DND-41 (cell line): ENCODE data around the gene PCARE.

Source experiments
- ATAC-seq: fragments of 200-7000 bp; cut with Tn5 transposase; 3 replicates; pipeline ENCODE4 v1.9.1; 2021; ENCODE audit warnings: low read depth; ENCODE audit not compliant: insufficient read depth
- DNase-seq: peaks from one replicate; pipeline ENCODE4 v3.0.0-alpha.2; 2020
- H2AFZ ChIP-seq: 2 replicates; pipeline ENCODE4 v1.6.0; 2012; ENCODE audit warnings: low read depth, low read length
- H3K27ac ChIP-seq: 2 replicates; pipeline ENCODE4 v1.5.1; 2012; ENCODE audit warnings: low read length, inconsistent platforms
- H3K27me3 ChIP-seq: fragments of 200-600 bp; sonication (generic); 2 replicates; pipeline ENCODE4 v1.6.0; 2012; ENCODE audit warnings: low read length, mild to moderate bottlenecking, inconsistent platforms; ENCODE audit not compliant: insufficient read depth, poor library complexity
- H3K36me3 ChIP-seq: 2 replicates; pipeline ENCODE4 v1.5.1; 2012; ENCODE audit warnings: low read length, inconsistent platforms; ENCODE audit not compliant: insufficient read depth
- H3K4me1 ChIP-seq: 2 replicates; pipeline ENCODE4 v1.5.1; 2012; ENCODE audit warnings: mild to moderate bottlenecking, low read length; ENCODE audit not compliant: insufficient read depth
- H3K4me2 ChIP-seq: 2 replicates; pipeline ENCODE4 v1.6.0; 2012; ENCODE audit warnings: mild to moderate bottlenecking, moderate library complexity, low read length, inconsistent platforms; ENCODE audit not compliant: insufficient read depth
- H3K4me3 ChIP-seq, 2 experiments: fragments of 200-600 bp in 1 of 2; shearing (Covaris generic) in 1 of 2; 2 replicates each; pipeline ENCODE4 v1.5.1; 2012 to 2016; ENCODE audit warnings: inconsistent platforms in 2 of 2, low read length in 2 of 2, mild to moderate bottlenecking in 2 of 2, low read depth in 1 of 2, moderate library complexity in 1 of 2
- H3K79me2 ChIP-seq: 2 replicates; pipeline ENCODE4 v1.6.0; 2012; ENCODE audit warnings: low read length, inconsistent platforms; ENCODE audit not compliant: insufficient read depth
- H3K9ac ChIP-seq: 2 replicates; pipeline ENCODE4 v1.6.0; 2012; ENCODE audit warnings: low read depth, mild to moderate bottlenecking, inconsistent platforms, low read length, moderate library complexity
- H3K9me3 ChIP-seq: 2 replicates; pipeline ENCODE4 v1.5.1; 2012; ENCODE audit warnings: low read length, moderate library complexity, mild to moderate bottlenecking, inconsistent platforms; ENCODE audit not compliant: insufficient read depth, severe bottlenecking
- H4K20me1 ChIP-seq: 2 replicates; pipeline ENCODE4 v1.6.0; 2012; ENCODE audit warnings: low read length; ENCODE audit not compliant: insufficient read depth
- CTCF ChIP-seq: IDR thresholded peaks from 2 replicates; pipeline ENCODE4 v1.5.1; 2012; ENCODE audit warnings: borderline replicate concordance, low read length, moderate library complexity, mild to moderate bottlenecking; ENCODE audit not compliant: poor library complexity, severe bottlenecking; ENCODE audit errors: extremely low read depth
- EZH2 ChIP-seq: IDR thresholded peaks from 3 replicates; pipeline ENCODE4 v1.6.1; 2012; ENCODE audit warnings: borderline replicate concordance, low read depth, mild to moderate bottlenecking, moderate library complexity, low read length, inconsistent platforms; ENCODE audit not compliant: severe bottlenecking

Gene PCARE

GRCh38 chr2:29040552-29040951 is 33.8 kb downstream of the PCARE start:
- Histone ChIP-seq H3K27me3 (peaks cover 5% of the 10 kb centered on the region), H3K36me3 (no peaks in the 10 kb centered on the region), H3K9me3 (no peaks in the 10 kb centered on the region), H3K4me2 (no peak overlapping the region), H4K20me1 (no peaks in the 10 kb centered on the region), H3K4me1 (no peaks in the 10 kb centered on the region), H3K27ac (no peak overlapping the region), H3K4me3 (no peak overlapping the region), H2AFZ (no peak overlapping the region), H3K79me2 (no peaks in the 10 kb centered on the region), H3K9ac (no peak overlapping the region)
- ATAC-seq (no peak), DNase-seq (no peak)
- TF ChIP-seq EZH2 (no peak), CTCF (no peak)

- ATAC-seq = no peak
- H2AFZ ChIP-seq = no peak overlapping the region
Measured at GRCh38 chr2:29039718-29040480, 34.4 kb downstream of the PCARE start.

GRCh38 chr2:29035016-29035745 is 39.1 kb downstream of the PCARE start:
- H3K79me2 ChIP-seq = no peaks in the 10 kb centered on the region
- ATAC-seq (no peak), DNase-seq (no peak)
- H3K27me3 ChIP-seq = peaks cover 5% of the 10 kb centered on the region
- H2AFZ ChIP-seq = no peak overlapping the region
- H3K4me3 ChIP-seq = no peak overlapping the region
- TF ChIP-seq EZH2 = no peak
- TF ChIP-seq CTCF = no peak
- no peaks in the 10 kb centered on the region for H3K36me3 ChIP-seq
- H3K27ac ChIP-seq = no peak overlapping the region
- no peak overlapping the region for H3K4me2 ChIP-seq
- H3K4me1 ChIP-seq = no peaks in the 10 kb centered on the region
- H3K9me3 ChIP-seq = no peaks in the 10 kb centered on the region
- H4K20me1 ChIP-seq = no peaks in the 10 kb centered on the region
- H3K9ac ChIP-seq = no peak overlapping the region

More at GRCh38 chr2:29039718-29040480, 34.4 kb downstream of the PCARE start:
- Histone ChIP-seq H3K9ac (no peak overlapping the region), H3K4me1 (no peaks in the 10 kb centered on the region), H3K36me3 (no peaks in the 10 kb centered on the region), H3K27me3 (peaks cover 5% of the 10 kb centered on the region), H3K27ac (no peak overlapping the region), H3K9me3 (no peaks in the 10 kb centered on the region), H3K4me2 (no peak overlapping the region), H4K20me1 (no peaks in the 10 kb centered on the region), H3K79me2 (no peaks in the 10 kb centered on the region), H3K4me3 (no peak overlapping the region)
- DNase-seq = no peak
- TF ChIP-seq CTCF (no peak), EZH2 (no peak)
